Ascending aorta (tissue), 2 donors: ENCODE measurements around the gene EIF3L. TPM values are rescaled to one million over a fixed set of nuclear protein-coding genes. Genes with fewer than 3 reads are reported as not detected.

Experiments used
- DNase-seq, 2 donors: peaks; one replicate each; pipeline ENCODE4 v3.0.0-alpha.2; 2019; ENCODE audit warnings: low spot score in 2 of 2
- H3K27ac ChIP-seq, 2 donors: fragments of 200-600 bp; sonication (generic); one replicate each; pipeline ENCODE4 v1.5.1; 2016 to 2017; ENCODE audit warnings: mild to moderate bottlenecking in 1 of 2
- H3K27me3 ChIP-seq: fragments of 200-600 bp; sonication (generic); one replicate; pipeline ENCODE4 v1.5.1; 2017
- H3K36me3 ChIP-seq, 2 donors: fragments of 200-600 bp; sonication (generic); one replicate each; pipeline ENCODE4 v1.5.1; 2016
- H3K4me1 ChIP-seq, 2 donors: fragments of 200-600 bp; sonication (generic); one replicate each; pipeline ENCODE4 v1.5.1; 2016 to 2017; ENCODE audit warnings: mild to moderate bottlenecking in 1 of 2
- H3K4me3 ChIP-seq, 2 donors: fragments of 200-600 bp; sonication (generic); one replicate each; pipeline ENCODE4 v1.5.1; 2016 to 2017; ENCODE audit warnings: mild to moderate bottlenecking in 1 of 2
- H3K9me3 ChIP-seq, 2 donors: fragments of 200-600 bp; sonication (generic); one replicate each; pipeline ENCODE4 v1.5.1; 2016
- CTCF ChIP-seq, 3 experiments: fragments of 200-600 bp in 2 of 3; fragments of 450-650 bp in 1 of 3; sonication (generic) in 2 of 3; IDR thresholded peaks; one replicate each; pipeline ENCODE4 v1.5.1; 2016 to 2019; ENCODE audit warnings: antibody characterized with exemption in 3 of 3, mild to moderate bottlenecking in 1 of 3, moderate library complexity in 1 of 3
- intact Hi-C: fragments of 100-400 bp; cut with DNase I; formaldehyde crosslinking; loops from one replicate; pipeline ENCODE4 v1.15.1; 2023
- total RNA-seq: library from RNA; depleted of rRNA; stranded (reverse); fragments of >200 nt; gene quantifications from one replicate; pipeline ENCODE4 v1.1.0, GENCODE V29; 2016

EIF3L gene
- total RNA-seq, 1 donor from 2014 or later, result 256 TPM

GRCh38 chr22:37929390-37929789 is 80.2 kb downstream of the EIF3L start:
- Histone ChIP-seq H3K27ac (no peak overlapping the region), H3K27me3 (no peaks in the 10 kb centered on the region), H3K4me3 (no peak overlapping the region), H3K9me3 (no peaks in the 10 kb centered on the region), H3K36me3 (peaks cover 61 to 65% of the 10 kb centered on the region in 2 donors), H3K4me1 (peaks cover 3 to 11% of the 10 kb centered on the region in 2 donors)
- no peak for TF ChIP-seq CTCF (IDR thresholded peaks at IDR 0.05)
- intact Hi-C loops, result no loop called here
- DNase-seq, result no peak

- Histone ChIP-seq H3K36me3 (peaks cover 52 to 55% of the 10 kb centered on the region in 2 donors), H3K27ac (peak overlapping the region; percentile 14 to 34), H3K9me3 (no peaks in the 10 kb centered on the region), H3K27me3 (no peaks in the 10 kb centered on the region), H3K4me1 (peaks cover 4 to 15% of the 10 kb centered on the region in 2 donors), H3K4me3 (no peak overlapping the region)
- TF ChIP-seq CTCF (IDR thresholded peaks at IDR 0.05), result peak in 2 of 3 experiments; percentile 29 to 39
- DNase-seq, result no peak
- intact Hi-C loops, result loop anchor here (5.0 kb wide), 1 partner anchor 38 kb away; no protein-coding TSS in a partner anchor
These were observed 81.2 kb downstream of the EIF3L start for GRCh38 chr22:37930270-37930951.

- H3K27me3 ChIP-seq, result no peaks in the 10 kb centered on the region
- no peak overlapping the region for H3K4me3 ChIP-seq
- no peak for DNase-seq
- peaks cover 4 to 15% of the 10 kb centered on the region in 2 donors for H3K4me1 ChIP-seq
- H3K27ac ChIP-seq, result peak overlapping the region in 1 of 2 donors; percentile 14
- intact Hi-C loops, result loop anchor here (5.0 kb wide), 1 partner anchor 39 kb away; no protein-coding TSS in a partner anchor
- TF ChIP-seq CTCF (IDR thresholded peaks at IDR 0.05), result no peak
- peaks cover 46 to 49% of the 10 kb centered on the region in 2 donors for H3K36me3 ChIP-seq
- H3K9me3 ChIP-seq, result no peaks in the 10 kb centered on the region
These were observed 81.8 kb downstream of the EIF3L start for GRCh38 chr22:37930952-37931440.

- TF ChIP-seq CTCF (IDR thresholded peaks at IDR 0.05), result no peak
- Histone ChIP-seq H3K4me1 (peaks cover 4 to 15% of the 10 kb centered on the region in 2 donors), H3K36me3 (peaks cover 44 to 46% of the 10 kb centered on the region in 2 donors), H3K27me3 (no peaks in the 10 kb centered on the region), H3K27ac (no peak overlapping the region), H3K9me3 (no peaks in the 10 kb centered on the region), H3K4me3 (no peak overlapping the region)
- intact Hi-C loops, result loop anchor here (5.0 kb wide), 1 partner anchor 40 kb away; no protein-coding TSS in a partner anchor
- no peak for DNase-seq
These were observed 82.7 kb downstream of the EIF3L start for GRCh38 chr22:37931893-37932389.

- DNase-seq, result no peak
- Histone ChIP-seq H3K9me3 (no peaks in the 10 kb centered on the region), H3K27ac (peak overlapping the region; percentile 33 to 75), H3K4me1 (peaks cover 4 to 15% of the 10 kb centered on the region in 2 donors), H3K36me3 (peaks cover 44 to 46% of the 10 kb centered on the region in 2 donors), H3K4me3 (no peak overlapping the region), H3K27me3 (no peaks in the 10 kb centered on the region)
- intact Hi-C loops, result loop anchor here (5.0 kb wide), 1 partner anchor 40 kb away; no protein-coding TSS in a partner anchor
- no peak for TF ChIP-seq CTCF (IDR thresholded peaks at IDR 0.05)
These were observed 83.2 kb downstream of the EIF3L start for GRCh38 chr22:37932401-37932800.
